Iris pigment epithelial cell (primary cell): ENCODE data around the gene MAGI3.

Source experiments
- DNase-seq: peaks from one replicate; pipeline ENCODE4 v3.0.0-alpha.2; 2011; ENCODE audit warnings: low read depth

The MAGI3 gene

GRCh38 chr1:113657556-113658063, 267.3 kb downstream of the MAGI3 start:
- DNase-seq = no peak

- DNase-seq = no peak
Measured at GRCh38 chr1:113659035-113659434, 268.7 kb downstream of the MAGI3 start.

GRCh38 chr1:113659556-113659955, 269.2 kb downstream of the MAGI3 start:
- no peak for DNase-seq

GRCh38 chr1:113660088-113660487, 269.8 kb downstream of the MAGI3 start:
- no peak for DNase-seq

- DNase-seq = no peak
Measured at GRCh38 chr1:113662101-113662500, 271.8 kb downstream of the MAGI3 start.

- DNase-seq = peak; percentile 73
Measured at GRCh38 chr1:113663165-113663951, 273.0 kb downstream of the MAGI3 start.

- no peak for DNase-seq
Measured at GRCh38 chr1:113665071-113665470, 274.8 kb downstream of the MAGI3 start.

- no peak for DNase-seq
Measured at GRCh38 chr1:113666126-113666525, 275.8 kb downstream of the MAGI3 start.

GRCh38 chr1:113669988-113670387, 279.7 kb downstream of the MAGI3 start:
- no peak for DNase-seq

GRCh38 chr1:113670650-113671049, 280.3 kb downstream of the MAGI3 start:
- no peak for DNase-seq

GRCh38 chr1:113672491-113672890, 282.2 kb downstream of the MAGI3 start:
- DNase-seq = no peak

GRCh38 chr1:113674591-113674990, 284.3 kb downstream of the MAGI3 start:
- DNase-seq = no peak

GRCh38 chr1:113675302-113675701, 285.0 kb downstream of the MAGI3 start:
- peak; percentile 38 for DNase-seq

- no peak for DNase-seq
Measured at GRCh38 chr1:113676524-113676923, 286.2 kb downstream of the MAGI3 start.

GRCh38 chr1:113677250-113678158, 287.2 kb downstream of the MAGI3 start:
- peak; percentile 89 for DNase-seq

- no peak for DNase-seq
Measured at GRCh38 chr1:113678159-113678469, 287.8 kb downstream of the MAGI3 start.

- DNase-seq = no peak
Measured at GRCh38 chr1:113681596-113682337, 291.5 kb downstream of the MAGI3 start.

- no peak for DNase-seq
Measured at GRCh38 chr1:113683384-113684152, 293.3 kb downstream of the MAGI3 start.

- peak; percentile 54 for DNase-seq
Measured at GRCh38 chr1:113684153-113684541, 293.8 kb downstream of the MAGI3 start.

GRCh38 chr1:113686891-113687618, 296.7 kb downstream of the MAGI3 start:
- DNase-seq = peak; percentile 69

GRCh38 chr1:113691184-113691583, 300.9 kb downstream of the MAGI3 start:
- DNase-seq = no peak
